IPS-18a (cell line): ENCODE data around the gene CDK6.

Experiments
- H3K27ac ChIP-seq: one replicate; pipeline ENCODE4 v1.5.1; 2013; ENCODE audit warnings: low read length
- H3K27me3 ChIP-seq: one replicate; pipeline ENCODE4 v1.6.1; 2013; ENCODE audit warnings: mild to moderate bottlenecking, low read length; ENCODE audit not compliant: control insufficient read depth, insufficient read depth
- H3K36me3 ChIP-seq: one replicate; pipeline ENCODE4 v1.6.1; 2013; ENCODE audit warnings: low read depth, low read length; ENCODE audit not compliant: control insufficient read depth
- H3K4me1 ChIP-seq: one replicate; pipeline ENCODE4 v1.6.1; 2013; ENCODE audit warnings: low read depth, low read length; ENCODE audit not compliant: control insufficient read depth
- H3K4me3 ChIP-seq: one replicate; pipeline ENCODE4 v1.5.1; 2013; ENCODE audit warnings: low read length
- H3K9ac ChIP-seq: one replicate; pipeline ENCODE4 v1.6.1; 2013; ENCODE audit warnings: mild to moderate bottlenecking, low read length, moderate library complexity
- H3K9me3 ChIP-seq: one replicate; pipeline ENCODE4 v1.6.1; 2013; ENCODE audit warnings: low read depth, low read length; ENCODE audit not compliant: control insufficient read depth

The CDK6 gene

DNA sequence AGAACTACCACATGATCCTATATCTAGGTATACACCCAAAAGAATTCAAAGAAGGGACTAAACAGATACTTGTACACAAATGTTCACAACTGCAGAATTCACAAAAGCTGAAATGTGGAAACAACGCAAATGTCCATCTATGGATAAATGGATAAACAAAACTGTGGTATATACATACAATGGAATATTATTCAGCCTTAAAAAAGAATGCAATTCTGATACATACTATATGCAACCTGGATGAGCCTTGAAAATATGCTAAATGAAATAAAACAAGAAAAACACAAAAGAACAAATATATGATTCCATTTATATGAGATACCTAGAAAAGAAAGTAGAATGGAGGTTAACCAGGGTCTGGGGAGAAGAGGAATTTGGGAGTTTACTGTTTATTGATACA, 253.4 kb downstream of the CDK6 start:
- Histone ChIP-seq H3K27me3 (no peaks in the 10 kb centered on the region), H3K9ac (no peak overlapping the region), H3K36me3 (peaks cover 32% of the 10 kb centered on the region), H3K27ac (no peak overlapping the region), H3K9me3 (no peaks in the 10 kb centered on the region), H3K4me3 (no peak overlapping the region), H3K4me1 (no peaks in the 10 kb centered on the region)

DNA sequence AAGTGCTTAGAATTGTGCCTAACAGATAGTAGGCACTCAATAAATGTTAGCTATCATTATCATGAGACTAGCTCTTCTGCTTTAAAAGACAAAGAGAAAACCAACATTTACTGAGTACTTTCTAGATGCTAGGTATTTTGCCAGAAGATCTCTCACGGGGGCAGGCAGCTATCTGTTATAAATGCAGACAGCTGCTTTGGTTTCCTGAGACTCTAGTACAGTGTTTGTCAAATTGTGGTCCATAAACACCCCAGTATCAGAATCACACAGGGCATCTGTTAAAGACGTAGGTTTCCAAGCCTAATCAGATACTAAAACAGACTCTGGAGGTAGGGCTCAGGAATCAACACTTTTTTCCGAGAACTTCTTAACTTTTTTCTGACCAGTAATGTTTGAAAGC, 260.1 kb downstream of the CDK6 start:
- no peak overlapping the region for H3K4me3 ChIP-seq
- no peaks in the 10 kb centered on the region for H3K9me3 ChIP-seq
- H3K4me1 ChIP-seq, result no peaks in the 10 kb centered on the region
- H3K27me3 ChIP-seq, result no peaks in the 10 kb centered on the region
- H3K27ac ChIP-seq, result no peak overlapping the region
- no peak overlapping the region for H3K9ac ChIP-seq
- H3K36me3 ChIP-seq, result peaks cover 82% of the 10 kb centered on the region

DNA sequence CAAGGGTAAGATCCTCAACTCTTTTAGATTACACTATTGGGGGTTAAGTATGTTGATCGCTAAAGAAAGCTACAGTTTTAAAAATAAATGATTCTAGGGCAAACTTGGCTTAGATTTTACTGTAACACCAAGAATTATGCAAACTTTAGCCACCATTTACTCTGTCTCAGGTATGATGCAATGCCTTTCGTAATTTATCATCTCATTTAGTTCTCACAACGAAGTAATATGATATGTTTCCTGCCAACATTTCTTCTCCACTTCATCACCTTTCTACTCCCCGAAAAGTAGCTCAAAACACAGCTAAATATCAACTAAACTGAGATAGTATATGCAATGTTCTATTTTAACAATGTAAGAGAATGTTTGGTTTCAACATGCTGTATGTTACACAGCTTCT, 267.2 kb downstream of the CDK6 start:
- H3K4me3 ChIP-seq, result no peak overlapping the region
- H3K4me1 ChIP-seq, result no peaks in the 10 kb centered on the region
- no peak overlapping the region for H3K27ac ChIP-seq
- no peaks in the 10 kb centered on the region for H3K9me3 ChIP-seq
- H3K27me3 ChIP-seq, result no peaks in the 10 kb centered on the region
- no peak overlapping the region for H3K9ac ChIP-seq
- peaks cover 67% of the 10 kb centered on the region for H3K36me3 ChIP-seq

DNA sequence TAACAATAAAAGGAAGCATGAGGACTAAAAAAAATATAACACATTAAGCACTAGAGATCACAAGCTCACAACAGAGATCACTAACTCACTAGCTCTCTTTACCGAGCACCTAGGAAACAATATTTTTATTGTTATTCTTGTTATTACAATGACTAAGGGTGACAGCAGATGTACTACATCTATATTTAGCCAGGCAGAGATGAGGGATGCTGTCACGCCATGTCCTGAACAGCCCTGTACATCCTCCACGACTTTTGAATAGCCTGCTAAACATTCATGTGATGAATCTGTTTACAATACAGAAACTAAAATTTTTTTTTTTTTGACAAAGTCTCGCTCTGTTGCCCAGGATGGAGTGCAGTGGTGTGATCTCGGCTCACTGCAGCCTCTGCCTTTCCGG, 268.9 kb downstream of the CDK6 start:
- Histone ChIP-seq H3K4me3 (no peak overlapping the region), H3K4me1 (no peaks in the 10 kb centered on the region), H3K27ac (no peak overlapping the region), H3K9ac (no peak overlapping the region), H3K36me3 (peaks cover 63% of the 10 kb centered on the region), H3K27me3 (no peaks in the 10 kb centered on the region), H3K9me3 (no peaks in the 10 kb centered on the region)

DNA sequence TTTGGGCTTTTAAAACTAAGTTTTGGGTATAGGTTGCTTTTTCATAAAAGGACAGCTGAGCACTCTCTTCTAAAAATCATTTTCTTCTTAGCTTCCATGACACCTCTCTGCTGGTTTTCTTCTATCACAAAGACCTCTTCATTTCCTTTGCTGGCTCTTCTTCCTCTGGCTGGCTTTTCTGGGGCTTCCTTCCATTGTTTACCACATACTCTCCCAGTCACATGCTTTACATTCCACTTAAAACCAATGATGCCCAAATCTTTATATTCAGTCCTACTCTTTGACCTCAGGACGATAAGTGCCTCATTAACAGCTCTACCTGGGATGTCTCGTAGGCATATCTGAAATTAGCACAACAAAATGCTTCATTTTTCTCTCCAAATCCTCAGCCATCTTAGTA, 273.0 kb downstream of the CDK6 start:
- Histone ChIP-seq H3K4me3 (no peak overlapping the region), H3K9ac (no peak overlapping the region), H3K27ac (no peak overlapping the region), H3K27me3 (no peaks in the 10 kb centered on the region), H3K9me3 (no peaks in the 10 kb centered on the region), H3K4me1 (no peaks in the 10 kb centered on the region), H3K36me3 (peaks cover 50% of the 10 kb centered on the region)

DNA sequence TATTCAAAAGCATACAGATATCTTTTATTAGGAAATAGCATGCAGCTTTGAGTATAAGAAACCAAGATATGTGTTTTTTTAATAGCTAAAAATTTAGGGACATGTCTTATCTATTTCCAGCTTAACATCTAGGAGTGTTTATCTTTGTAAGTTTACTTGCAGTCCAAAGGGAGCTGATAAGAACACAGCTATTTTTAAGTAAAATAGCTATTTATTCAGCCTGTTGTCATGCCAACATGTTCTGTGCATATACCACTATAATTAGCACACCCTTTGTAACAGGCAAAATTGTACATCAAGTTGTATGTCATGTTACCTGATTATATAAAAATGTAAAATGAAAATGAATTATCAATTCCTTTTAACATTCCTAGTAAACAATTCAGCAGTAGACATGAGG, 275.8 kb downstream of the CDK6 start:
- H3K36me3 ChIP-seq, result peaks cover 26% of the 10 kb centered on the region
- no peak overlapping the region for H3K9ac ChIP-seq
- H3K4me3 ChIP-seq, result no peak overlapping the region
- no peaks in the 10 kb centered on the region for H3K4me1 ChIP-seq
- no peak overlapping the region for H3K27ac ChIP-seq
- no peaks in the 10 kb centered on the region for H3K9me3 ChIP-seq
- H3K27me3 ChIP-seq, result no peaks in the 10 kb centered on the region

DNA sequence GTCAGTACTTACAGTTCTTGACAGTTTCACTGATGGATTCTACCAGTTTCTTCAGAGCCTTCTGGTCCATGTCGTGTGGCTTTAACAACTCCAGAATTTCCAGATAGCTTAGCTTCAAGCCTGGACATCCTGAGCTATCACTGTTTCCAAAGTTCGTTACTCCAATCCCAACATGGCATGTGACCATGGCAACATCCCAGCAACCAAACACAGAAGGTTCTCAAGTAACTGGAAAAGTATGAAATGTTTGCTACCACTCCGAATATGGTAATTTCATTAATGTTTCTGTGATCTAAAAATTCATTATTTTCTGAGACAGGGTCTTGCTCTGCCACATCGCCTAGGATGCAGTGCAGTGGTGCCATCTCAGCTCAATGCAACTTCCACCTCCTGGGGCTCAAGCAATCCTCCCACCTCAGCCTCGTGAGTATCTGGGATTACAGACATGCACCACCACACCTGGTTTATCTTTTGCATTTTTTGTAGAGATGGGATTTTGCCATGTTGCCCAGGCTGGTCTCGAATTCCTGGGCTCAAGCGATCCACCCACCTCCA, 278.5 kb downstream of the CDK6 start:
- no peak overlapping the region for H3K4me3 ChIP-seq
- no peaks in the 10 kb centered on the region for H3K4me1 ChIP-seq
- no peaks in the 10 kb centered on the region for H3K27me3 ChIP-seq
- no peaks in the 10 kb centered on the region for H3K9me3 ChIP-seq
- peaks cover 17% of the 10 kb centered on the region for H3K36me3 ChIP-seq
- no peak overlapping the region for H3K27ac ChIP-seq
- no peak overlapping the region for H3K9ac ChIP-seq

DNA sequence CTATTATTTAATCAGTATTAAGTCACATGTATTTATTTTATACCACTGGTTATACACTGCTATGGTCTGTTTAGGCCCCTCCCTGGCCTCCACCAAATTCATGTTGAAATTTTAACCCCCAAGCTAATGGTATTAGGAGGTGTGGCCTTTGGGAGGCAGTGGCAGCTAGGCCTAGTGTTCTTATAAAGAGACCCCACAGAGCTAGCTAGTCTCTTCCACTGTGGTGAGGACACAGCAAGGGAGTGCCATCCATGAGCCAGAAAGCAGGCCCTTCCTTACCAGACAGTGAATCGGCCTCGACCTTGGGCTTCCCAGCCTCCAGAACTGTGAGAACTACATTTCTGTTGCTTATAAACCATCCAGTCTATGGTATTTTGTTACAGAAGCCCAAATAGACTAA, 279.1 kb downstream of the CDK6 start:
- Histone ChIP-seq H3K9ac (no peak overlapping the region), H3K4me3 (no peak overlapping the region), H3K27ac (no peak overlapping the region), H3K27me3 (no peaks in the 10 kb centered on the region), H3K36me3 (peaks cover 14% of the 10 kb centered on the region), H3K4me1 (no peaks in the 10 kb centered on the region), H3K9me3 (no peaks in the 10 kb centered on the region)
